ENCODE results near the gene FMNL2.

FMNL2 gene

GRCh38 chr2:152594792-152595191 is 259.8 kb downstream of the FMNL2 start:
- no peak overlapping the region for H2BK12ac ChIP-seq (ENCODE audit: low read length)

GRCh38 chr2:152598975-152599759 is 264.2 kb downstream of the FMNL2 start:
- no peak overlapping the region for H3K4me3 ChIP-seq (ENCODE audit: low read length in 2 of 2)
- H3K4me2 ChIP-seq (ENCODE audit: insufficient read depth, low read length, poor library complexity, severe bottlenecking) = no peak overlapping the region
- H2AK5ac ChIP-seq (ENCODE audit: low read depth, low read length) = no peak overlapping the region
- no peak overlapping the region for H3K9ac ChIP-seq (ENCODE audit: low read depth, low read length, poor library complexity)
- no peak overlapping the region for H3K14ac ChIP-seq (ENCODE audit: low read length)
- DNase-seq (ENCODE audit: low spot score) = no peak
- no peak overlapping the region for H4K91ac ChIP-seq (ENCODE audit: low read depth, low read length, poor library complexity)
- H2BK12ac ChIP-seq (ENCODE audit: low read length) = no peak overlapping the region
- no peak overlapping the region for H2BK15ac ChIP-seq (ENCODE audit: low read length)
- peaks cover 11 to 13% of the 10 kb centered on the region in 2 donors for H3K4me1 ChIP-seq (ENCODE audit: control insufficient read depth in 2 of 2, insufficient read depth in 1 of 2, low read depth in 1 of 2, low read length in 2 of 2)
- H2BK5ac ChIP-seq (ENCODE audit: low read length) = no peak overlapping the region
- H3K27ac ChIP-seq (replicated peaks; ENCODE audit: low read length) = no peak overlapping the region
- no peak overlapping the region for H3K18ac ChIP-seq (ENCODE audit: low read length)
- no peak overlapping the region for H4K8ac ChIP-seq (ENCODE audit: low read depth, low read length)
- no peak overlapping the region for H3K23ac ChIP-seq (ENCODE audit: low read depth, low read length, poor library complexity)
- no CpG with 5 or more reads among the region's 9 CpGs for WGBS, 2 donors (ENCODE audit: extremely low coverage in 2 of 2, insufficient read length in 2 of 2, insufficient replicate concordance in 1 of 2)
- no peaks in the 10 kb centered on the region for H3K79me1 ChIP-seq (ENCODE audit: low read depth, low read length)
- no peak overlapping the region for H3K4ac ChIP-seq (ENCODE audit: low read length)
- H3K9me3 ChIP-seq (replicated peaks in 1 of 2; ENCODE audit: control insufficient read depth in 2 of 2, insufficient read depth in 1 of 2, low read depth in 1 of 2, low read length in 2 of 2) = peaks cover 0 to 4% of the 10 kb centered on the region in 2 donors
- H2AFZ ChIP-seq (ENCODE audit: low read length) = no peak overlapping the region
- no peak overlapping the region for H2BK120ac ChIP-seq (ENCODE audit: low read depth, low read length)
- H3K27me3 ChIP-seq (ENCODE audit: control insufficient read depth in 3 of 3, insufficient read depth in 3 of 3, low read depth in 1 of 3, low read length in 3 of 3) = no peaks in the 10 kb centered on the region
- H3K36me3 ChIP-seq (replicated peaks in 1 of 2; ENCODE audit: control insufficient read depth in 2 of 2, insufficient read depth in 2 of 2, low read length in 2 of 2) = peaks cover 0 to 59% of the 10 kb centered on the region in 2 donors

More at GRCh38 chr2:152594792-152595191, 259.8 kb downstream of the FMNL2 start:
- Histone ChIP-seq H3K4me3 (ENCODE audit: low read length in 2 of 2) (no peak overlapping the region), H3K18ac (ENCODE audit: low read length) (no peak overlapping the region), H3K27ac (replicated peaks; ENCODE audit: low read length) (no peak overlapping the region), H3K23ac (ENCODE audit: low read depth, low read length, poor library complexity) (no peak overlapping the region), H3K27me3 (ENCODE audit: control insufficient read depth in 3 of 3, insufficient read depth in 3 of 3, low read depth in 1 of 3, low read length in 3 of 3) (no peaks in the 10 kb centered on the region), H2BK120ac (ENCODE audit: low read depth, low read length) (no peak overlapping the region), H2BK5ac (ENCODE audit: low read length) (no peak overlapping the region), H3K36me3 (replicated peaks in 1 of 2; ENCODE audit: control insufficient read depth in 2 of 2, insufficient read depth in 2 of 2, low read length in 2 of 2) (peaks cover 4 to 65% of the 10 kb centered on the region in 2 donors), H3K4ac (ENCODE audit: low read length) (no peak overlapping the region), H2BK15ac (ENCODE audit: low read length) (no peak overlapping the region), H2AFZ (ENCODE audit: low read length) (no peak overlapping the region), H4K91ac (ENCODE audit: low read depth, low read length, poor library complexity) (no peak overlapping the region), H3K4me2 (ENCODE audit: insufficient read depth, low read length, poor library complexity, severe bottlenecking) (no peak overlapping the region), H3K4me1 (ENCODE audit: control insufficient read depth in 2 of 2, insufficient read depth in 1 of 2, low read depth in 1 of 2, low read length in 2 of 2) (peaks cover 2 to 5% of the 10 kb centered on the region in 2 donors), H3K79me1 (ENCODE audit: low read depth, low read length) (no peaks in the 10 kb centered on the region), H3K14ac (ENCODE audit: low read length) (no peak overlapping the region), H4K8ac (ENCODE audit: low read depth, low read length) (no peak overlapping the region), H2AK5ac (ENCODE audit: low read depth, low read length) (no peak overlapping the region), H3K9me3 (replicated peaks in 1 of 2; ENCODE audit: control insufficient read depth in 2 of 2, insufficient read depth in 1 of 2, low read depth in 1 of 2, low read length in 2 of 2) (peaks cover 0 to 4% of the 10 kb centered on the region in 2 donors), H3K9ac (ENCODE audit: low read depth, low read length, poor library complexity) (no peak overlapping the region)
- no peak for DNase-seq (ENCODE audit: low spot score)
- no CpG with 5 or more reads among the region's 3 CpGs for WGBS, 2 donors (ENCODE audit: extremely low coverage in 2 of 2, insufficient read length in 2 of 2, insufficient replicate concordance in 1 of 2)

GRCh38 chr2:152600051-152600657 is 265.2 kb downstream of the FMNL2 start:
- Histone ChIP-seq H2AFZ (ENCODE audit: low read length) (no peak overlapping the region), H2BK5ac (ENCODE audit: low read length) (no peak overlapping the region), H3K14ac (ENCODE audit: low read length) (no peak overlapping the region), H3K18ac (ENCODE audit: low read length) (no peak overlapping the region), H3K27me3 (ENCODE audit: control insufficient read depth in 3 of 3, insufficient read depth in 3 of 3, low read depth in 1 of 3, low read length in 3 of 3) (no peaks in the 10 kb centered on the region), H3K79me1 (ENCODE audit: low read depth, low read length) (no peaks in the 10 kb centered on the region), H2BK120ac (ENCODE audit: low read depth, low read length) (no peak overlapping the region), H2BK12ac (ENCODE audit: low read length) (no peak overlapping the region), H3K4me2 (ENCODE audit: insufficient read depth, low read length, poor library complexity, severe bottlenecking) (no peak overlapping the region), H3K4ac (ENCODE audit: low read length) (no peak overlapping the region), H3K27ac (replicated peaks; ENCODE audit: low read length) (no peak overlapping the region), H2BK15ac (ENCODE audit: low read length) (no peak overlapping the region), H3K23ac (ENCODE audit: low read depth, low read length, poor library complexity) (no peak overlapping the region), H3K4me1 (ENCODE audit: control insufficient read depth in 2 of 2, insufficient read depth in 1 of 2, low read depth in 1 of 2, low read length in 2 of 2) (peaks cover 11 to 13% of the 10 kb centered on the region in 2 donors), H3K4me3 (ENCODE audit: low read length in 2 of 2) (no peak overlapping the region), H3K36me3 (replicated peaks in 1 of 2; ENCODE audit: control insufficient read depth in 2 of 2, insufficient read depth in 2 of 2, low read length in 2 of 2) (peaks cover 0 to 56% of the 10 kb centered on the region in 2 donors), H3K9ac (ENCODE audit: low read depth, low read length, poor library complexity) (no peak overlapping the region), H4K8ac (ENCODE audit: low read depth, low read length) (no peak overlapping the region), H4K91ac (ENCODE audit: low read depth, low read length, poor library complexity) (no peak overlapping the region), H2AK5ac (ENCODE audit: low read depth, low read length) (no peak overlapping the region), H3K9me3 (replicated peaks in 1 of 2; ENCODE audit: control insufficient read depth in 2 of 2, insufficient read depth in 1 of 2, low read depth in 1 of 2, low read length in 2 of 2) (peaks cover 0 to 4% of the 10 kb centered on the region in 2 donors)
- WGBS, 2 donors (ENCODE audit: extremely low coverage in 2 of 2, insufficient read length in 2 of 2, insufficient replicate concordance in 1 of 2) = no CpG with 5 or more reads among the region's 6 CpGs
- DNase-seq (ENCODE audit: low spot score) = no peak

- Histone ChIP-seq H2BK5ac (ENCODE audit: low read length) (no peak overlapping the region), H3K23ac (ENCODE audit: low read depth, low read length, poor library complexity) (no peak overlapping the region), H3K4me2 (ENCODE audit: insufficient read depth, low read length, poor library complexity, severe bottlenecking) (no peak overlapping the region), H3K27me3 (ENCODE audit: control insufficient read depth in 3 of 3, insufficient read depth in 3 of 3, low read depth in 1 of 3, low read length in 3 of 3) (no peaks in the 10 kb centered on the region), H4K8ac (ENCODE audit: low read depth, low read length) (no peak overlapping the region), H2BK12ac (ENCODE audit: low read length) (no peak overlapping the region), H2AK5ac (ENCODE audit: low read depth, low read length) (no peak overlapping the region), H3K4me1 (ENCODE audit: control insufficient read depth in 2 of 2, insufficient read depth in 1 of 2, low read depth in 1 of 2, low read length in 2 of 2) (peaks cover 11 to 13% of the 10 kb centered on the region in 2 donors), H3K36me3 (replicated peaks in 1 of 2; ENCODE audit: control insufficient read depth in 2 of 2, insufficient read depth in 2 of 2, low read length in 2 of 2) (peaks cover 0 to 57% of the 10 kb centered on the region in 2 donors), H4K91ac (ENCODE audit: low read depth, low read length, poor library complexity) (no peak overlapping the region), H3K4me3 (ENCODE audit: low read length in 2 of 2) (no peak overlapping the region), H3K18ac (ENCODE audit: low read length) (no peak overlapping the region), H3K79me1 (ENCODE audit: low read depth, low read length) (no peaks in the 10 kb centered on the region), H3K14ac (ENCODE audit: low read length) (no peak overlapping the region), H3K9ac (ENCODE audit: low read depth, low read length, poor library complexity) (no peak overlapping the region), H2BK120ac (ENCODE audit: low read depth, low read length) (no peak overlapping the region), H3K27ac (replicated peaks; ENCODE audit: low read length) (no peak overlapping the region), H2BK15ac (ENCODE audit: low read length) (no peak overlapping the region), H3K4ac (ENCODE audit: low read length) (no peak overlapping the region), H3K9me3 (replicated peaks in 1 of 2; ENCODE audit: control insufficient read depth in 2 of 2, insufficient read depth in 1 of 2, low read depth in 1 of 2, low read length in 2 of 2) (peaks cover 0 to 4% of the 10 kb centered on the region in 2 donors), H2AFZ (ENCODE audit: low read length) (no peak overlapping the region)
- no CpG with 5 or more reads among the region's 2 CpGs for WGBS, 2 donors (ENCODE audit: extremely low coverage in 2 of 2, insufficient read length in 2 of 2, insufficient replicate concordance in 1 of 2)
- no peak for DNase-seq (ENCODE audit: low spot score)
Observed at GRCh38 chr2:152600697-152601096, 265.7 kb downstream of the FMNL2 start.
